Neuronal stem cell (in vitro differentiated cells): ENCODE measurements around the gene SYT3.
A peak's percentile ranks its signal among the peaks of the same experiment; 100 is the strongest.

Experiments
- DNase-seq: peaks from one replicate; pipeline ENCODE4 v3.0.0-alpha.2; 2013; ENCODE audit warnings: low spot score
- H2AFZ ChIP-seq: one replicate; pipeline ENCODE4 v1.6.1; 2013; ENCODE audit warnings: mild to moderate bottlenecking, low read length, inconsistent platforms
- H2AK5ac ChIP-seq: 2 replicates; pipeline ENCODE4 v1.6.1; 2013; ENCODE audit warnings: low read depth, mild to moderate bottlenecking, inconsistent platforms, low read length, moderate library complexity, mixed read lengths
- H2BK120ac ChIP-seq: 2 replicates; pipeline ENCODE4 v1.6.1; 2013; ENCODE audit warnings: low read depth, mild to moderate bottlenecking, inconsistent platforms, low read length, moderate library complexity, mixed read lengths
- H2BK12ac ChIP-seq: one replicate; pipeline ENCODE4 v1.6.1; 2013; ENCODE audit warnings: low read length, inconsistent platforms
- H2BK15ac ChIP-seq: 2 replicates; pipeline ENCODE4 v1.6.1; 2013; ENCODE audit warnings: mild to moderate bottlenecking, low read length, inconsistent platforms, mixed read lengths
- H2BK5ac ChIP-seq: one replicate; pipeline ENCODE4 v1.6.1; 2013; ENCODE audit warnings: inconsistent platforms, mild to moderate bottlenecking, low read length, moderate library complexity
- H3K14ac ChIP-seq: one replicate; pipeline ENCODE4 v1.6.1; 2013; ENCODE audit warnings: low read length, inconsistent platforms
- H3K18ac ChIP-seq: 2 replicates; pipeline ENCODE4 v1.6.1; 2013; ENCODE audit warnings: low read length, inconsistent platforms
- H3K23ac ChIP-seq: 2 replicates; pipeline ENCODE4 v1.6.1; 2013; ENCODE audit warnings: low read depth, mild to moderate bottlenecking, mixed read lengths, low read length, inconsistent platforms; ENCODE audit not compliant: poor library complexity
- H3K27ac ChIP-seq: replicated peaks from 3 replicates; pipeline ENCODE4 v1.5.1; 2013; ENCODE audit warnings: low read length, inconsistent platforms
- H3K27me3 ChIP-seq, 3 experiments: 2 replicates each; pipeline ENCODE4 v1.6.1; 2013; ENCODE audit warnings: low read length in 3 of 3, mild to moderate bottlenecking in 2 of 3, inconsistent platforms in 1 of 3, low read depth in 1 of 3, mixed read lengths in 1 of 3, moderate library complexity in 1 of 3; ENCODE audit not compliant: control insufficient read depth in 3 of 3, insufficient read depth in 3 of 3
- H3K36me3 ChIP-seq, 2 donors: replicated peaks in 1 of 2; 2 replicates each; pipeline ENCODE4 v1.6.1; 2013; ENCODE audit warnings: low read length in 2 of 2; ENCODE audit not compliant: control insufficient read depth in 2 of 2, insufficient read depth in 2 of 2
- H3K4ac ChIP-seq: 2 replicates; pipeline ENCODE4 v1.6.1; 2013; ENCODE audit warnings: inconsistent platforms, mild to moderate bottlenecking, low read length, moderate library complexity
- H3K4me1 ChIP-seq, 2 donors: 1 replicate in 1 of 2; 2 replicates in 1 of 2; pipeline ENCODE4 v1.6.1; 2013; ENCODE audit warnings: low read length in 2 of 2, low read depth in 1 of 2; ENCODE audit not compliant: control insufficient read depth in 2 of 2, insufficient read depth in 1 of 2
- H3K4me2 ChIP-seq: one replicate; pipeline ENCODE4 v1.6.1; 2013; ENCODE audit warnings: mild to moderate bottlenecking, low read length, inconsistent platforms; ENCODE audit not compliant: insufficient read depth, poor library complexity, severe bottlenecking
- H3K4me3 ChIP-seq, 2 donors: 2 replicates each; pipeline ENCODE4 v1.5.1; 2013; ENCODE audit warnings: low read length in 2 of 2, mild to moderate bottlenecking in 2 of 2, inconsistent platforms in 1 of 2, moderate library complexity in 1 of 2
- H3K79me1 ChIP-seq: one replicate; pipeline ENCODE4 v1.6.1; 2013; ENCODE audit warnings: low read depth, mild to moderate bottlenecking, inconsistent platforms, low read length, moderate library complexity
- H3K9ac ChIP-seq: one replicate; pipeline ENCODE4 v1.6.1; 2013; ENCODE audit warnings: mild to moderate bottlenecking, low read depth, low read length, inconsistent platforms; ENCODE audit not compliant: poor library complexity
- H3K9me3 ChIP-seq, 2 donors: replicated peaks in 1 of 2; 2 replicates each; pipeline versions ENCODE3 to v1.6.1; 2013; ENCODE audit warnings: low read length in 2 of 2, mild to moderate bottlenecking in 2 of 2, inconsistent platforms in 1 of 2, low read depth in 1 of 2, mixed read lengths in 1 of 2, moderate library complexity in 1 of 2; ENCODE audit not compliant: control insufficient read depth in 2 of 2, insufficient read depth in 1 of 2
- H4K8ac ChIP-seq: one replicate; pipeline ENCODE4 v1.6.1; 2013; ENCODE audit warnings: low read depth, mild to moderate bottlenecking, inconsistent platforms, low read length, moderate library complexity
- H4K91ac ChIP-seq: one replicate; pipeline ENCODE4 v1.6.1; 2013; ENCODE audit warnings: low read length, low read depth, mild to moderate bottlenecking, inconsistent platforms; ENCODE audit not compliant: poor library complexity
- WGBS, 2 donors: extraction: QIAGEN DNeasy Blood & Tissue Kit; methylation state at CpG; one replicate each; pipeline ENCODE4 v1.1.7; 2013; ENCODE audit warnings: missing lambda C conversion rate in 2 of 2, mixed read lengths in 1 of 2; ENCODE audit not compliant: insufficient read length in 2 of 2, insufficient replicate concordance in 1 of 2; ENCODE audit errors: extremely low coverage in 2 of 2; 5-methylcytosine and 5-hydroxymethylcytosine counted together

The SYT3 gene

GRCh38 chr19:50628551-50628950 is 11.1 kb downstream of the SYT3 start:
- DNase-seq = no peak
- WGBS, 2 donors = no CpG with 5 or more reads among the region's 7 CpGs
- no peak overlapping the region for H3K14ac ChIP-seq
- H4K8ac ChIP-seq = no peak overlapping the region
- H3K18ac ChIP-seq = no peak overlapping the region
- H3K4me1 ChIP-seq = no peaks in the 10 kb centered on the region
- no peak overlapping the region for H3K4ac ChIP-seq
- H4K91ac ChIP-seq = no peak overlapping the region
- no peaks in the 10 kb centered on the region for H3K79me1 ChIP-seq
- H3K36me3 ChIP-seq = no peaks in the 10 kb centered on the region
- H3K27me3 ChIP-seq = peaks cover 0 to 14% (median 0%) of the 10 kb centered on the region in 3 experiments
- no peak overlapping the region for H3K9ac ChIP-seq
- no peak overlapping the region for H3K23ac ChIP-seq
- H2AFZ ChIP-seq = no peak overlapping the region
- H3K9me3 ChIP-seq = peaks cover 0 to 3% of the 10 kb centered on the region in 2 donors
- no peak overlapping the region for H3K27ac ChIP-seq
- H2AK5ac ChIP-seq = no peak overlapping the region
- H3K4me2 ChIP-seq = no peak overlapping the region
- no peak overlapping the region for H2BK120ac ChIP-seq
- no peak overlapping the region for H2BK5ac ChIP-seq
- no peak overlapping the region for H2BK15ac ChIP-seq
- H3K4me3 ChIP-seq = no peak overlapping the region
- no peak overlapping the region for H2BK12ac ChIP-seq

- no CpG with 5 or more reads among the region's 5 CpGs for WGBS, 2 donors
- H3K9ac ChIP-seq = no peak overlapping the region
Observed at GRCh38 chr19:50628146-50628545, 11.5 kb downstream of the SYT3 start.

GRCh38 chr19:50626795-50627194 is 12.9 kb downstream of the SYT3 start:
- no peak overlapping the region for H2BK5ac ChIP-seq
- H3K4me3 ChIP-seq = no peak overlapping the region
- H3K4me2 ChIP-seq = no peak overlapping the region
- H2AK5ac ChIP-seq = no peak overlapping the region
- H3K23ac ChIP-seq = peak overlapping the region; percentile 43
- no peak overlapping the region for H4K8ac ChIP-seq
- peak overlapping the region; percentile 82 for H3K14ac ChIP-seq
- H3K9me3 ChIP-seq = no peaks in the 10 kb centered on the region
- H3K18ac ChIP-seq = peak overlapping the region; percentile 70
- no peak overlapping the region for H2AFZ ChIP-seq
- peaks cover 0 to 14% (median 0%) of the 10 kb centered on the region in 3 experiments for H3K27me3 ChIP-seq
- no peak for DNase-seq
- no peak overlapping the region for H2BK120ac ChIP-seq
- no peaks in the 10 kb centered on the region for H3K4me1 ChIP-seq
- no peak overlapping the region for H4K91ac ChIP-seq
- no peak overlapping the region for H3K4ac ChIP-seq
- no peaks in the 10 kb centered on the region for H3K79me1 ChIP-seq
- H3K27ac ChIP-seq = no peak overlapping the region
- peak overlapping the region; percentile 30 for H3K9ac ChIP-seq
- H3K36me3 ChIP-seq = no peaks in the 10 kb centered on the region
- H2BK15ac ChIP-seq = peak overlapping the region; percentile 87
- no peak overlapping the region for H2BK12ac ChIP-seq
- WGBS, 2 donors = no CpG with 5 or more reads among the region's 4 CpGs

More at GRCh38 chr19:50628146-50628545, 11.5 kb downstream of the SYT3 start:
- H3K4me1 ChIP-seq = no peaks in the 10 kb centered on the region
- no peak overlapping the region for H3K23ac ChIP-seq
- no peaks in the 10 kb centered on the region for H3K36me3 ChIP-seq
- H3K4me2 ChIP-seq = no peak overlapping the region
- H3K79me1 ChIP-seq = no peaks in the 10 kb centered on the region
- no peak overlapping the region for H3K27ac ChIP-seq
- no peak overlapping the region for H2BK120ac ChIP-seq
- DNase-seq = no peak
- no peak overlapping the region for H3K4me3 ChIP-seq
- no peak overlapping the region for H2BK15ac ChIP-seq
- no peak overlapping the region for H2AK5ac ChIP-seq
- no peak overlapping the region for H3K14ac ChIP-seq
- H3K9me3 ChIP-seq = no peaks in the 10 kb centered on the region
- H3K4ac ChIP-seq = no peak overlapping the region
- no peak overlapping the region for H2BK5ac ChIP-seq
- no peak overlapping the region for H2BK12ac ChIP-seq
- H4K91ac ChIP-seq = no peak overlapping the region
- no peak overlapping the region for H3K18ac ChIP-seq
- H2AFZ ChIP-seq = no peak overlapping the region
- no peak overlapping the region for H4K8ac ChIP-seq
- peaks cover 0 to 14% (median 0%) of the 10 kb centered on the region in 3 experiments for H3K27me3 ChIP-seq

GRCh38 chr19:50626011-50626410 is 13.7 kb downstream of the SYT3 start:
- Histone ChIP-seq H3K23ac (no peak overlapping the region), H3K27ac (no peak overlapping the region), H4K8ac (no peak overlapping the region), H3K4me3 (no peak overlapping the region), H3K4me1 (no peaks in the 10 kb centered on the region), H3K14ac (no peak overlapping the region), H3K4ac (no peak overlapping the region), H2BK12ac (no peak overlapping the region), H2BK15ac (no peak overlapping the region), H3K4me2 (no peak overlapping the region), H2BK120ac (no peak overlapping the region), H3K36me3 (no peaks in the 10 kb centered on the region), H2BK5ac (no peak overlapping the region), H3K9me3 (no peaks in the 10 kb centered on the region), H3K79me1 (no peaks in the 10 kb centered on the region), H4K91ac (no peak overlapping the region), H2AFZ (peak overlapping the region; percentile 53), H2AK5ac (no peak overlapping the region), H3K9ac (no peak overlapping the region), H3K18ac (no peak overlapping the region), H3K27me3 (peaks cover 0 to 14% (median 0%) of the 10 kb centered on the region in 3 experiments)
- no peak for DNase-seq
- no CpG with 5 or more reads among the region's 4 CpGs for WGBS, 2 donors
